CD14-positive monocyte (primary cell): ENCODE measurements around the gene KCNJ6. TPM values are rescaled to one million over a fixed set of nuclear protein-coding genes. Genes with fewer than 3 reads are reported as not detected.

Experiments used
- DNase-seq, 3 donors: peaks; one replicate each; pipeline ENCODE4 v3.0.0-alpha.2; 2011 to 2022
- H2AFZ ChIP-seq: 2 replicates; pipeline ENCODE4 v1.6.0; 2012; ENCODE audit warnings: mild to moderate bottlenecking, low read depth, low read length, inconsistent platforms; ENCODE audit not compliant: insufficient read depth, poor library complexity, severe bottlenecking
- H3K27ac ChIP-seq, 2 donors: 1 replicate in 1 of 2; 2 replicates in 1 of 2; pipeline ENCODE4 v1.5.1; 2012 to 2013; ENCODE audit warnings: low read length in 2 of 2, control low read depth in 1 of 2, inconsistent platforms in 1 of 2, low read depth in 1 of 2, mild to moderate bottlenecking in 1 of 2
- H3K27me3 ChIP-seq, 2 donors: one replicate each; pipeline versions ENCODE4 v1.6.0 to v1.6.1; 2011 to 2013; ENCODE audit warnings: low read length in 2 of 2; ENCODE audit not compliant: control insufficient read depth in 2 of 2, insufficient read depth in 2 of 2
- H3K36me3 ChIP-seq, 2 donors: replicated peaks in 1 of 2; 1 replicate in 1 of 2; 2 replicates in 1 of 2; pipeline versions ENCODE4 v1.5.1 to v1.6.1; 2012 to 2013; ENCODE audit warnings: low read length in 2 of 2, control low read depth in 1 of 2, inconsistent platforms in 1 of 2, mild to moderate bottlenecking in 1 of 2; ENCODE audit not compliant: insufficient read depth in 2 of 2, control insufficient read depth in 1 of 2
- H3K4me1 ChIP-seq, 2 donors: 1 replicate in 1 of 2; 2 replicates in 1 of 2; pipeline versions ENCODE4 v1.5.1 to v1.6.1; 2012 to 2013; ENCODE audit warnings: low read length in 2 of 2, control low read depth in 1 of 2, inconsistent platforms in 1 of 2, mild to moderate bottlenecking in 1 of 2, moderate library complexity in 1 of 2; ENCODE audit not compliant: insufficient read depth in 2 of 2, control insufficient read depth in 1 of 2
- H3K4me2 ChIP-seq: replicated peaks from 2 replicates; pipeline ENCODE3; 2012; ENCODE audit warnings: low read length, moderate library complexity, mild to moderate bottlenecking; ENCODE audit not compliant: poor library complexity, severe bottlenecking; ENCODE audit errors: extremely low read depth
- H3K4me3 ChIP-seq, 3 experiments: fragments of 200-600 bp in 1 of 3; sonication (generic) in 1 of 3; replicated peaks in 1 of 3; 1 replicate in 2 of 3; 2 replicates in 1 of 3; pipeline ENCODE4 v1.5.1; 2011 to 2013; ENCODE audit warnings: low read length in 3 of 3, mild to moderate bottlenecking in 3 of 3, control low read depth in 2 of 3, low read depth in 2 of 3, inconsistent platforms in 1 of 3, moderate library complexity in 1 of 3
- H3K79me2 ChIP-seq: 2 replicates; pipeline ENCODE4 v1.6.0; 2012; ENCODE audit warnings: mild to moderate bottlenecking, control low read depth, inconsistent platforms, low read length, moderate library complexity; ENCODE audit not compliant: insufficient read depth
- H3K9ac ChIP-seq: 2 replicates; pipeline ENCODE4 v1.6.0; 2017; ENCODE audit warnings: low read length, mild to moderate bottlenecking; ENCODE audit not compliant: insufficient read depth, poor library complexity, severe bottlenecking
- H3K9me3 ChIP-seq, 2 donors: replicated peaks in 1 of 2; 1 replicate in 1 of 2; 2 replicates in 1 of 2; pipeline versions ENCODE4 v1.5.1 to v1.6.1; 2012 to 2013; ENCODE audit warnings: low read length in 2 of 2, control low read depth in 1 of 2; ENCODE audit not compliant: control insufficient read depth in 1 of 2, insufficient read depth in 1 of 2
- H4K20me1 ChIP-seq: 2 replicates; pipeline ENCODE4 v1.6.0; 2012; ENCODE audit warnings: mild to moderate bottlenecking, low read length, control low read depth, moderate library complexity; ENCODE audit not compliant: insufficient read depth
- H3K27ac Mint-ChIP-seq, 7 donors: one replicate each; pipeline ENCODE4 v1.8.0; 2020; ENCODE audit warnings: mild to moderate bottlenecking in 7 of 7, mixed read lengths in 7 of 7, moderate library complexity in 6 of 7, inconsistent platforms in 2 of 7
- H3K27me3 Mint-ChIP-seq, 3 donors: one replicate each; pipeline ENCODE4 v1.8.0; 2021 to 2022; ENCODE audit warnings: low read depth in 3 of 3, mild to moderate bottlenecking in 3 of 3, mixed read lengths in 3 of 3, moderate library complexity in 3 of 3, inconsistent platforms in 1 of 3
- H3K36me3 Mint-ChIP-seq, 2 donors: one replicate each; pipeline ENCODE4 v1.8.0; 2020; ENCODE audit warnings: mixed read lengths in 2 of 2, inconsistent platforms in 1 of 2, mild to moderate bottlenecking in 1 of 2
- H3K4me1 Mint-ChIP-seq: one replicate; pipeline ENCODE4 v1.8.0; 2020; ENCODE audit warnings: mild to moderate bottlenecking, mixed read lengths
- H3K4me3 Mint-ChIP-seq, 2 donors: one replicate each; pipeline ENCODE4 v1.8.0; 2020; ENCODE audit warnings: mild to moderate bottlenecking in 2 of 2, mixed read lengths in 2 of 2, moderate library complexity in 1 of 2
- H3K9me3 Mint-ChIP-seq, 7 donors: one replicate each; pipeline ENCODE4 v1.8.0; 2020 to 2022; ENCODE audit warnings: mixed read lengths in 7 of 7, mild to moderate bottlenecking in 6 of 7, moderate library complexity in 6 of 7, inconsistent platforms in 2 of 7
- WGBS: methylation state at CpG from one replicate; pipeline ENCODE4 v1.1.5; 2013; ENCODE audit warnings: missing lambda C conversion rate; ENCODE audit not compliant: insufficient coverage; 5-methylcytosine and 5-hydroxymethylcytosine counted together
- intact Hi-C, 2 donors: fragments of 100-400 bp; cut with micrococcal nuclease; formaldehyde crosslinking; loops; one replicate each; pipeline versions ENCODE4 v1.15.0 to v1.15.1; 2023
- polyA plus RNA-seq, 3 donors: library from polyadenylated mRNA; depleted of rRNA in 1 of 3; unstranded in 2 of 3; stranded (reverse) in 1 of 3; fragments of 300-500 nt in 2 of 3; fragments of >200 nt in 1 of 3; fragmentation: Illumina TruSeq in 2 of 3; gene quantifications; 1 replicate in 2 of 3; 2 replicates in 1 of 3; pipeline ENCODE4 v1.2.3, GENCODE V29; 2012 to 2021
- TF ChIP-seq, protein P1 (sequence below): fragments of 200-600 bp; IDR thresholded peaks from one replicate; pipeline ENCODE4 v1.8.0; 2022; ENCODE audit warnings: antibody characterized with exemption, mild to moderate bottlenecking

The KCNJ6 gene
- polyA plus RNA-seq, 3 donors = not detected

DNA sequence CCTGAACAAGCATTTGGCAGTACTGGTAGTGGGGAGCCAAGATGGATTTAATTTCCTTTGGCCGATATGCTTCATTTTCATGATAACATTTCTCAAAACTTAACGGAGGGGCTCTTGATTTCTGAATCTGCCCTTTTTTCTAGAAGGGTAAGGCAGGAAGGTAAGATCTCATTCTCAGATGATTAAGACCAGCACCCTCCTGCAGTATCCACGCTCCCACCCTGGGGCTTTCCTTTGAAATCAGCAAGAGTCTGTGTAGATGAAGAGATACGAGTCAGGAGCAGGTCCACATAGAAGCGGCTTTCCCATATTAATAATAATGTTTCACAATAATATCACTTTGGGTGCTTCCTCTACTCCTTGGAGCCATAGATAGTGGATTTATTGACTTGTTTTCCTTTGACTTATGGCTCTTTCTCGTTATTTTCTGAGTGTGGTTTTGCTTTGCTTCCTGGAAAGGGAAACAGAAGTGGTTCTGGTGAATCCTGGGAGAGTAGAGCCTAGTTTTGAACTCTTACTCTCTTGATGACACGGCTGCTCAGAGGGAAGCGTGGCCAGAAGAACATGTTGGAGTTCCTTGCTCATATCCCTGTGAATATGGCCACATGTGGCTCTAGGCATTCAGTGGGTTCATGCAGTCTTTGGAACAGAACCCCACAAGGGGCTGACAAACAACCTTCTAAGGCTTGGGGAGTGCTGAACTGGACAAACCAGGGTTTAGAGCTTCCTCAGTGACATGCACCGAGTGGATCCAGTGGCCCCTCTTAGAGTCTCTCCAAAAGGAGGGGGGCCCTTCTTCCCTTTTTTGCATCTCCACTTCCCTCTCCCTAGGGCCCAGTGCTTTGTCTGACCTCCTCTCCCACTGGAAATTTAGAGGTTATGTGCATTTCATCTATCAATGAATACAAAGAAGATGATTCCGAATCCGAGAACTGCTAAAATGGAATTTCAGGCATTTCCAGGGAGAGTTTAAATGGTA, 354.0 kb downstream of the KCNJ6 start:
- Mint-ChIP-seq H3K27ac (no peak overlapping the region), H3K36me3 (no peaks in the 10 kb centered on the region), H3K9me3 (peaks cover 0 to 12% (median 2%) of the 10 kb centered on the region in 7 donors), H3K27me3 (peaks cover 0 to 6% (median 2%) of the 10 kb centered on the region in 3 donors), H3K4me3 (peak overlapping the region in 1 of 2 donors; percentile 95), H3K4me1 (peaks cover 24% of the 10 kb centered on the region)
- TF ChIP-seq, protein P1, sequence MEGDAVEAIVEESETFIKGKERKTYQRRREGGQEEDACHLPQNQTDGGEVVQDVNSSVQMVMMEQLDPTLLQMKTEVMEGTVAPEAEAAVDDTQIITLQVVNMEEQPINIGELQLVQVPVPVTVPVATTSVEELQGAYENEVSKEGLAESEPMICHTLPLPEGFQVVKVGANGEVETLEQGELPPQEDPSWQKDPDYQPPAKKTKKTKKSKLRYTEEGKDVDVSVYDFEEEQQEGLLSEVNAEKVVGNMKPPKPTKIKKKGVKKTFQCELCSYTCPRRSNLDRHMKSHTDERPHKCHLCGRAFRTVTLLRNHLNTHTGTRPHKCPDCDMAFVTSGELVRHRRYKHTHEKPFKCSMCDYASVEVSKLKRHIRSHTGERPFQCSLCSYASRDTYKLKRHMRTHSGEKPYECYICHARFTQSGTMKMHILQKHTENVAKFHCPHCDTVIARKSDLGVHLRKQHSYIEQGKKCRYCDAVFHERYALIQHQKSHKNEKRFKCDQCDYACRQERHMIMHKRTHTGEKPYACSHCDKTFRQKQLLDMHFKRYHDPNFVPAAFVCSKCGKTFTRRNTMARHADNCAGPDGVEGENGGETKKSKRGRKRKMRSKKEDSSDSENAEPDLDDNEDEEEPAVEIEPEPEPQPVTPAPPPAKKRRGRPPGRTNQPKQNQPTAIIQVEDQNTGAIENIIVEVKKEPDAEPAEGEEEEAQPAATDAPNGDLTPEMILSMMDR = no peak
- H3K4me3 ChIP-seq = no peak overlapping the region
- no peaks in the 10 kb centered on the region for H4K20me1 ChIP-seq
- no peaks in the 10 kb centered on the region for H3K27me3 ChIP-seq
- intact Hi-C loops = loop anchor here (5.0 to 10.0 kb wide), 4 partner anchors 97 to 297 kb away; partner anchors contain the start of genes VPS26C (in 2 of the 2) and DYRK1A (in 1 of the 2)
- H3K79me2 ChIP-seq = no peaks in the 10 kb centered on the region
- no peak overlapping the region for H3K4me2 ChIP-seq
- peaks cover 25 to 31% of the 10 kb centered on the region in 2 donors for H3K4me1 ChIP-seq
- WGBS = 33% methylated on average over 3 of the region's 11 CpGs
- H3K36me3 ChIP-seq = no peaks in the 10 kb centered on the region
- H3K27ac ChIP-seq = no peak overlapping the region
- no peak for DNase-seq
- no peak overlapping the region for H3K9ac ChIP-seq
- H3K9me3 ChIP-seq = no peaks in the 10 kb centered on the region
- H2AFZ ChIP-seq = no peak overlapping the region

DNA sequence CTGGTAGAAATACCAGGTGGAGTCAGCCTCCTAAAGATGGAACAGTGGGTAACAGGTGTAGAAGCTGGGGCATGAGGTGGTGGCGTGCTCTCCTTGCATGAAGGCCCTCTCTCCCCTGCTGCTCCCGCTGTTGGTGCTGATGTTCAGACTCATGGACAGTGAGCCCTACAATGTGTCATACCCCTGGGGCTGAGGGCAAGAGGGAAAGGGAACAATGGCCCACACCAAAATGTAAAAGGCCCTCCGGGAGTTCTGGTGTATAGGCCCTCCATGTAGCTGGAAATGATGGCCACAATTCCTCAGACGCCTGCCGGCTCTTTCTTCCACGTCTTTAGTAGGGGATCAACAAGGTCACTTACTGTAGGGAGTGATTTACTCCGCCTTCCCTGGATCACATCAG, 354.8 kb downstream of the KCNJ6 start:
- H3K27ac ChIP-seq = no peak overlapping the region
- Mint-ChIP-seq H3K4me1 (peaks cover 24% of the 10 kb centered on the region), H3K9me3 (peaks cover 0 to 12% (median 2%) of the 10 kb centered on the region in 7 donors), H3K27me3 (peaks cover 0 to 4% (median 2%) of the 10 kb centered on the region in 3 donors), H3K4me3 (no peak overlapping the region), H3K27ac (peak overlapping the region in 1 of 7 donors; percentile 12), H3K36me3 (no peaks in the 10 kb centered on the region)
- H3K4me3 ChIP-seq = no peak overlapping the region
- no peaks in the 10 kb centered on the region for H3K9me3 ChIP-seq
- 100% methylated on average over 2 of the region's 7 CpGs for WGBS
- H3K27me3 ChIP-seq = no peaks in the 10 kb centered on the region
- intact Hi-C loops = loop anchor here (5.0 to 10.0 kb wide), 4 partner anchors 97 to 297 kb away; partner anchors contain the start of genes VPS26C (in 2 of the 2) and DYRK1A (in 1 of the 2)
- no peak overlapping the region for H3K4me2 ChIP-seq
- no peak for DNase-seq
- H2AFZ ChIP-seq = no peak overlapping the region
- TF ChIP-seq, protein P1 = no peak
- H3K4me1 ChIP-seq = peaks cover 25 to 31% of the 10 kb centered on the region in 2 donors
- H4K20me1 ChIP-seq = no peaks in the 10 kb centered on the region
- H3K36me3 ChIP-seq = no peaks in the 10 kb centered on the region
- no peaks in the 10 kb centered on the region for H3K79me2 ChIP-seq
- H3K9ac ChIP-seq = no peak overlapping the region
